Neural cell (in vitro differentiated cells): ENCODE results near the gene GMDS. TPM values are rescaled to one million over a fixed set of nuclear protein-coding genes. Genes with fewer than 3 reads are reported as not detected.

Source experiments
- H2AFZ ChIP-seq: fragments of 200-600, 300-800 bp; sonication (generic), shearing (Covaris generic); 2 replicates; pipeline ENCODE4 v1.6.0; 2014; ENCODE audit warnings: low read depth, mild to moderate bottlenecking, antibody characterized with exemption, low read length, moderate library complexity
- H3F3A ChIP-seq: fragments of 200-600 bp; shearing (Covaris generic); 2 replicates; pipeline ENCODE4 v1.6.1; 2016; ENCODE audit warnings: mild to moderate bottlenecking, moderate library complexity, mixed read lengths, antibody characterized with exemption, low read length; ENCODE audit not compliant: insufficient read depth, poor library complexity, severe bottlenecking
- H3K27ac ChIP-seq: fragments of 200-600, 300-800 bp; sonication (generic), shearing (Covaris generic); 2 replicates; pipeline ENCODE4 v1.5.1; 2014; ENCODE audit warnings: mild to moderate bottlenecking, low read length, moderate library complexity
- H3K27me3 ChIP-seq: fragments of 300-800, 200-600 bp; sonication (generic), shearing (Covaris generic); 2 replicates; pipeline ENCODE4 v1.6.0; 2014; ENCODE audit warnings: mild to moderate bottlenecking, low read depth, low read length, moderate library complexity; ENCODE audit not compliant: insufficient read depth
- H3K36me3 ChIP-seq: fragments of 300-800, 200-600 bp; sonication (generic), shearing (Covaris generic); 2 replicates; pipeline ENCODE4 v1.5.1; 2014; ENCODE audit warnings: mild to moderate bottlenecking, antibody characterized with exemption, low read length, moderate library complexity; ENCODE audit not compliant: insufficient read depth
- H3K4me2 ChIP-seq: fragments of 300-800, 200-600 bp; sonication (generic), shearing (Covaris generic); 2 replicates; pipeline ENCODE4 v1.6.0; 2014; ENCODE audit warnings: mild to moderate bottlenecking, low read length
- H3K4me3 ChIP-seq: fragments of 300-800, 200-600 bp; sonication (generic), shearing (Covaris generic); 2 replicates; pipeline ENCODE4 v1.5.1; 2014; ENCODE audit warnings: mild to moderate bottlenecking, low read length, moderate library complexity
- H3K79me2 ChIP-seq: fragments of 200-600 bp; shearing (Covaris generic); replicated peaks from 2 replicates; pipeline ENCODE4 v1.6.0; 2014; ENCODE audit warnings: mild to moderate bottlenecking, low read length, moderate library complexity; ENCODE audit not compliant: insufficient read depth
- H3K9ac ChIP-seq: fragments of 300-800, 200-600 bp; sonication (generic), shearing (Covaris generic); 2 replicates; pipeline ENCODE4 v1.6.1; 2016; ENCODE audit warnings: mild to moderate bottlenecking, low read length, mixed read lengths
- H3K9me2 ChIP-seq: fragments of 200-600 bp; shearing (Covaris generic); 2 replicates; pipeline ENCODE4 v1.6.1; 2016; ENCODE audit warnings: mild to moderate bottlenecking, low read length, mixed read lengths; ENCODE audit not compliant: insufficient read depth
- H3K9me3 ChIP-seq: fragments of 200-600, 300-800 bp; sonication (generic), shearing (Covaris generic); 2 replicates; pipeline ENCODE4 v1.6.1; 2016; ENCODE audit warnings: mild to moderate bottlenecking, mixed run types, low read length, moderate library complexity, mixed read lengths
- H4K20me1 ChIP-seq: fragments of 200-600 bp; shearing (Covaris generic); 2 replicates; pipeline ENCODE4 v1.6.1; 2016; ENCODE audit warnings: mild to moderate bottlenecking, mixed run types; ENCODE audit not compliant: insufficient read depth
- EP300 ChIP-seq: fragments of 450-650 bp; conservative IDR thresholded peaks from 2 replicates; pipeline ENCODE4 v1.6.1; 2014; ENCODE audit warnings: antibody characterized with exemption, mild to moderate bottlenecking, moderate library complexity; ENCODE audit not compliant: poor library complexity, severe bottlenecking
- EZH2 ChIP-seq: fragments of 200-600, 300-800 bp; shearing (Covaris generic), sonication (generic); IDR thresholded peaks from 2 replicates; pipeline ENCODE4 v1.6.1; 2014; ENCODE audit warnings: antibody characterized with exemption, low read length, borderline replicate concordance, mild to moderate bottlenecking; ENCODE audit not compliant: insufficient read depth, poor library complexity, severe bottlenecking
- MXI1 ChIP-seq: fragments of 450-650 bp; conservative IDR thresholded peaks from 2 replicates; pipeline ENCODE4 v1.6.1; 2014; ENCODE audit warnings: antibody characterized with exemption, mild to moderate bottlenecking; ENCODE audit not compliant: poor library complexity, severe bottlenecking
- POLR2AphosphoS5 ChIP-seq: IDR thresholded peaks from 2 replicates; pipeline ENCODE4 v1.6.1; 2012
- SMC3 ChIP-seq: fragments of 450-650 bp; conservative IDR thresholded peaks from 2 replicates; pipeline ENCODE4 v1.6.1; 2014; ENCODE audit warnings: antibody characterized with exemption, mild to moderate bottlenecking, moderate library complexity; ENCODE audit not compliant: poor library complexity
- TAF1 ChIP-seq: IDR thresholded peaks from 2 replicates; pipeline ENCODE4 v1.6.1; 2012; ENCODE audit warnings: low read depth
- polyA plus RNA-seq: library from polyadenylated mRNA; depleted of rRNA; stranded (reverse); fragments of >200 nt; gene quantifications from 2 replicates; pipeline ENCODE4 v1.2.3, GENCODE V29; 2014
- TF ChIP-seq, protein P1 (sequence below): fragments of 450-650 bp; IDR thresholded peaks from 2 replicates; pipeline ENCODE4 v1.5.1; 2014; ENCODE audit warnings: antibody characterized with exemption, mild to moderate bottlenecking, moderate library complexity; ENCODE audit not compliant: poor library complexity, severe bottlenecking
- TF ChIP-seq, protein P2 (sequence below): IDR thresholded peaks from 2 replicates; pipeline ENCODE4 v1.6.1; 2012; ENCODE audit warnings: borderline replicate concordance

Gene GMDS
- polyA plus RNA-seq, 1 donor from 2014 or later = 11.4 TPM

DNA sequence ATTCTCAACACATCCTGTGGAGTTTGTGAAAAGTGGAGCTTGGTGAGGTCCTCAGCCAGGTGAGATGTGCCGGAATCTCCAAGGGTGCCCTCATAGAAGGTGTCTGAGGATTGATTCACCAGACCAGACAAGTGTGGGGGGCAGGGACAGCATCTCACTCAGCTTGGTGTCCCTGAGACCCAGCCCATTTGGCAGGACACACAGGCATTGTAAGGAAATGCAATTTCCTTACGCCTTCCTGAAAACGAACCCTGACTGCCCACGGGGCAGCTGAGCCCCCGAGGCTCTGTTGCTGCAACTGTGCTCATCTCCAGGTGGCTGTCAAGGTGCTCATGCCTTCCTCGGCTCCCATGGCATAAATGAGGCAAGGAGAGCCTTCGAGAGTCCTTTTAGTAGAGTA, 602.3 kb downstream of the GMDS start:
- Histone ChIP-seq H3K36me3 (no peaks in the 10 kb centered on the region), H3F3A (no peaks in the 10 kb centered on the region), H2AFZ (no peak overlapping the region), H3K4me2 (no peak overlapping the region), H4K20me1 (no peaks in the 10 kb centered on the region), H3K9me3 (no peaks in the 10 kb centered on the region), H3K9ac (no peak overlapping the region), H3K27ac (no peak overlapping the region), H3K79me2 (no peaks in the 10 kb centered on the region), H3K27me3 (no peaks in the 10 kb centered on the region), H3K4me3 (no peak overlapping the region), H3K9me2 (no peaks in the 10 kb centered on the region)
- TF ChIP-seq EZH2 (no peak), MXI1 (no peak), TAF1 (no peak)
- TF ChIP-seq, protein P1, sequence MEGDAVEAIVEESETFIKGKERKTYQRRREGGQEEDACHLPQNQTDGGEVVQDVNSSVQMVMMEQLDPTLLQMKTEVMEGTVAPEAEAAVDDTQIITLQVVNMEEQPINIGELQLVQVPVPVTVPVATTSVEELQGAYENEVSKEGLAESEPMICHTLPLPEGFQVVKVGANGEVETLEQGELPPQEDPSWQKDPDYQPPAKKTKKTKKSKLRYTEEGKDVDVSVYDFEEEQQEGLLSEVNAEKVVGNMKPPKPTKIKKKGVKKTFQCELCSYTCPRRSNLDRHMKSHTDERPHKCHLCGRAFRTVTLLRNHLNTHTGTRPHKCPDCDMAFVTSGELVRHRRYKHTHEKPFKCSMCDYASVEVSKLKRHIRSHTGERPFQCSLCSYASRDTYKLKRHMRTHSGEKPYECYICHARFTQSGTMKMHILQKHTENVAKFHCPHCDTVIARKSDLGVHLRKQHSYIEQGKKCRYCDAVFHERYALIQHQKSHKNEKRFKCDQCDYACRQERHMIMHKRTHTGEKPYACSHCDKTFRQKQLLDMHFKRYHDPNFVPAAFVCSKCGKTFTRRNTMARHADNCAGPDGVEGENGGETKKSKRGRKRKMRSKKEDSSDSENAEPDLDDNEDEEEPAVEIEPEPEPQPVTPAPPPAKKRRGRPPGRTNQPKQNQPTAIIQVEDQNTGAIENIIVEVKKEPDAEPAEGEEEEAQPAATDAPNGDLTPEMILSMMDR = no peak

- H3K9me3 ChIP-seq = no peaks in the 10 kb centered on the region
- no peaks in the 10 kb centered on the region for H3F3A ChIP-seq
- no peak overlapping the region for H3K4me3 ChIP-seq
- H3K9ac ChIP-seq = no peak overlapping the region
- no peak overlapping the region for H3K27ac ChIP-seq
- H3K36me3 ChIP-seq = no peaks in the 10 kb centered on the region
- no peaks in the 10 kb centered on the region for H3K9me2 ChIP-seq
- no peaks in the 10 kb centered on the region for H3K79me2 ChIP-seq
- H4K20me1 ChIP-seq = no peaks in the 10 kb centered on the region
- no peaks in the 10 kb centered on the region for H3K27me3 ChIP-seq
- TF ChIP-seq SMC3 = no peak
- TF ChIP-seq, protein P1 = no peak
- TF ChIP-seq, protein P2, sequence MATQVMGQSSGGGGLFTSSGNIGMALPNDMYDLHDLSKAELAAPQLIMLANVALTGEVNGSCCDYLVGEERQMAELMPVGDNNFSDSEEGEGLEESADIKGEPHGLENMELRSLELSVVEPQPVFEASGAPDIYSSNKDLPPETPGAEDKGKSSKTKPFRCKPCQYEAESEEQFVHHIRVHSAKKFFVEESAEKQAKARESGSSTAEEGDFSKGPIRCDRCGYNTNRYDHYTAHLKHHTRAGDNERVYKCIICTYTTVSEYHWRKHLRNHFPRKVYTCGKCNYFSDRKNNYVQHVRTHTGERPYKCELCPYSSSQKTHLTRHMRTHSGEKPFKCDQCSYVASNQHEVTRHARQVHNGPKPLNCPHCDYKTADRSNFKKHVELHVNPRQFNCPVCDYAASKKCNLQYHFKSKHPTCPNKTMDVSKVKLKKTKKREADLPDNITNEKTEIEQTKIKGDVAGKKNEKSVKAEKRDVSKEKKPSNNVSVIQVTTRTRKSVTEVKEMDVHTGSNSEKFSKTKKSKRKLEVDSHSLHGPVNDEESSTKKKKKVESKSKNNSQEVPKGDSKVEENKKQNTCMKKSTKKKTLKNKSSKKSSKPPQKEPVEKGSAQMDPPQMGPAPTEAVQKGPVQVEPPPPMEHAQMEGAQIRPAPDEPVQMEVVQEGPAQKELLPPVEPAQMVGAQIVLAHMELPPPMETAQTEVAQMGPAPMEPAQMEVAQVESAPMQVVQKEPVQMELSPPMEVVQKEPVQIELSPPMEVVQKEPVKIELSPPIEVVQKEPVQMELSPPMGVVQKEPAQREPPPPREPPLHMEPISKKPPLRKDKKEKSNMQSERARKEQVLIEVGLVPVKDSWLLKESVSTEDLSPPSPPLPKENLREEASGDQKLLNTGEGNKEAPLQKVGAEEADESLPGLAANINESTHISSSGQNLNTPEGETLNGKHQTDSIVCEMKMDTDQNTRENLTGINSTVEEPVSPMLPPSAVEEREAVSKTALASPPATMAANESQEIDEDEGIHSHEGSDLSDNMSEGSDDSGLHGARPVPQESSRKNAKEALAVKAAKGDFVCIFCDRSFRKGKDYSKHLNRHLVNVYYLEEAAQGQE = no peak
- TF ChIP-seq POLR2AphosphoS5 = no peak
- TF ChIP-seq EP300 = no peak
- no peak overlapping the region for H3K4me2 ChIP-seq
- no peak overlapping the region for H2AFZ ChIP-seq
These were observed 604.0 kb downstream of the GMDS start for GRCh38 chr6:1641343-1641885.
